ENCODE results near the gene ELP4.

Gene ELP4

DNA sequence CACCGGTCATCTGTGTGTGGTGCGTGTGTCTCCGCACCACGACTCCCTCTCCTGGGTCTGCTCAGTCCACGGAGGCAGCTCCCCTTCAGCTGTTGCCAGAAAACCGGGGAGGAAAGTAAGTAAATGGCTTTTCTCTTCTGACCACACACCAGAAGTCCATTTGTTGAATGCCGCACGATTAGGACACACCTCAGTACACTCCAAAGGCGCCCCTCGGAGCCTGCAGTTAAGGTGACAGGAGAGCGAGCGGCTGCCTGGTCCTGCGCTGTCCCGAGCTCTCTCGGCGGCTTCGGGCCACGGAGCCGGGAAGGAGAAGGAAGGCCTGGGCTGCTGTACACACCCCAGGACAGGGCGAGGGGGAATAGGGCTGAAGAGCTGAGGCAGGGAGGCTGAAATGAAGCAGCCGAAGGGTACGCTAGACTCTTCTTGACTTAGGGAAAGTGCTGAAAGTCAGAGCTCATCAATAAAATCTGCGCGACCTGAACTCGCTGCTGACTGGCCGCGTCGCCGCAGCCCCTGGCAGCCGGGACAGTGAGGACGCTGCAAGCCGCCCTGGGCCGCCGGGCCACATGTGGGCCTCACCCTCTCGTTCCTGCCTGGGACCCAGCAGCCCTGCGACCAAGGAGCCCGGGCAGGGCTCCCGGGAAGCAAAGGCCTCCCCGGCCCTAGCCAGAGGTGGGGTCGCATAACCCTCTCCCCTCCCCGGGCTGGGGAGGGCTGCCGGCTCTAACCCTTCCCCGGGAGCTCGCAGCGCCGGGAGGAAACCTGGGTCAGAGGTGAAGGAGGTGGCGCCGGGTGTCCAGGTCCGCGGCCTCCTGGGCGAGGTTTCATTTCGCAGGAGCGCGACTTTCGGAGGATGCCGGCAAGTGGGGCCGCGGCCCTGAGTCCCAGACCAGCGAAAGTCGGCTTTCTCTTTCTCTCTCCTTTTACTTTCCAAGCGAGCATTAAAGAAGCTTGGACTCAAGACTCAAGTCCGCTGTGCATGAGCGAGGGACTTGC, 303.1 kb downstream of the ELP4 start:
- no peak for DNase-seq (ENCODE audit: low read depth in 2 of 2)

DNA sequence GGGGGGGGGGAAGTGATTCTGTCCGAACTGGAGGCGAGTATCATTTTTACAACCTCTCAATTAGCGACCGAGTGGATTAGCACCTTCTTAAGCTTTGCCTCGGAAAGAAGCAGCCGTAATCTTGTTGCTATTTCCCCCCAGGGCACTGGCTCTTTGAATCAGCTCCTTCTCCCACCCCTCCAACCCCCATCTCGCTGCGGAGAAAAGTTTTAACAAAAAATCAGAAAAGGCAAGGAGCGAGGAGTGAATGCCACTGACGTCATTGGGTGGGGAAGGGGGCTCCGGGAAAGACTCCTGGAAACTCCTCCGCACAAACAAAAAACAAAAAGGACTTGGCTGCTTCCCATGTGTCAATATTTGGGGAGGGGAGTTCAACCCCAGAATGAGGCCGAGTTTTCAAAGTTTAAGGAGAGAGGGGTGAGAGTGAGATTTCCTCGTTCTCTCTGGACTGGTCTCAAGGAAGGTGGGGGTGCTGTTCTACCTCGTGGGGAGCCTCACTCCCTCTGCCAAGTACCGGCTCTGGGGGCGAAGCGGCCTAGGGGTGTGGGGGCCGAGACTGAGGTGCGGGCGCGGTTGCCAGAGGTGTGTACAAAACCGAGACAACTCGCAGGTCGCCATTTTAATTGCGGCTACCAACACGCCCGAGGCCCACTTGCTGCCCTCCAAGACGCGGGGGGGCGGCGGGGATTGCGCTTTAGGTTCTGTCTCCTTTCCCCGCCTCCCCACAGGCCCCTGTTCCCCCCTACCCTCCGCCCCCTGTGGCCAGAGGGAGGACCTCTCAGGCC, 304.0 kb downstream of the ELP4 start:
- DNase-seq (ENCODE audit: low read depth in 2 of 2), result no peak

DNA sequence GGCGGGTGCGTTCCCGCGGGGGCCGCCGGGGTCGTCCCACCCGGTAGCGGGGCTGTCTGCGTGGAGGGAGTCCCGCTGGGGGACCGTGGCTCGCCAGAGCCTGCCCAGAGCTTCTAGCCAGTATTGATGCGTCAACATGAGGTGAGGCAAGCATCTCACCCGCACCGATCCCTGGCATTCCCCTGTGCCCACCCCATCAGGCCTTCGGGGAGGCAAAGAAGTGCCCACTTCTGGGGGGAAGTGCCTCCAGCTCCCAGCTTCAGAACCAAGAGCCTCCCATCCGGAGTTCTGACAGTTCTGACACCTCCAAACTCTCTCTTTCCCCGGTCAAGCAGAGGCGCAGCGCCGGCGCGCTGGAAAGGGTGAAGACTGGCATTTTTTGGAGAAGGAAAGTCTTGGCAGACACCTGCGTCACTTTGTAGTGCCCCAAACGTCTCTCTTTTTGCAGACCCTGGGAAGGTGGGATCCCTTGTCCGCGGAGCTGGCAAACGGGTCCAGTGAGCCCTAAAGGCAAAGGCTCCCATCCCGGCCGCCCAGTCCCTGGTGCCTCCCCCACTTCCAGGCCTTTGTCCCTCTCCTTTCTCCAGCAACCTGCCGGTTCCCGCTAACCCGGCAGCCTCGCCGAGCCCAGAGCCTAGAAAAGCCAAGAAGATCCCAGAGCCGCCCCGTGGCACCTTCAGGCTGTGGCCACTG, 304.8 kb downstream of the ELP4 start:
- DNase-seq (ENCODE audit: low read depth in 2 of 2), result no peak

- no peak for DNase-seq (ENCODE audit: low read depth in 2 of 2)
Observed at GRCh38 chr11:31815711-31816467, 306.3 kb downstream of the ELP4 start.

DNA sequence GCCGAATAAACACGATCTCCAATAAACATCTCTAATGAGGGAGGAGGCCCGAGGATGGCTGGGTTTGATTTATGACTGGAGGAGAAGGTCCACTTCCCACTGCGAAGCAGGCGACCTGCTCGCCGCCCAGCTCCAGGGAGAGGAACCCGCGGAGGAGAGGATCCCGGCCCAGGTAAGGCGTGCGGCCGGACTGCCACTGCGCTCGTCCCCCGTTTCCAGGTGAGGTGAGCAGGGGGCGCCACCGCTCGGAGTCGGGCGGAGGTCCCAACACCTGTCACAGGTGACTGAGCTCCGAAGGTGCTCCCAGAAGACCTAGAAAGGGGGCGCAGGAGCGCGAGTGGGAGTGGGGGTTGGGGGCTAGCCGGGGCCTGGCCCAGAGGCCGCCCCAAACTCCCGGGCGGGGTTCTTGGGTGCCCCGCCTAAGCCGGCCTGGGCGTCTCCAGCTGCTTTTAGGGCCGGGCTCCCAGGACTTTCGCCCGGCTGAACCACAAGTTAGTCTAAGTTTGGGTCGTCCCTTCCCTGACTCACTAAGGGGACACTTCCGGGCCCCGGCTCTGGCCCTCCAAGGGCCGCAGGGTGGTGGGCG, 307.0 kb downstream of the ELP4 start:
- DNase-seq (ENCODE audit: low read depth in 2 of 2), result no peak

- no peak for DNase-seq (ENCODE audit: low read depth in 2 of 2)
Observed at GRCh38 chr11:31817054-31817620, 307.6 kb downstream of the ELP4 start.

GRCh38 chr11:31817621-31818424, 308.3 kb downstream of the ELP4 start:
- DNase-seq (ENCODE audit: low read depth in 2 of 2), result no peak

DNA sequence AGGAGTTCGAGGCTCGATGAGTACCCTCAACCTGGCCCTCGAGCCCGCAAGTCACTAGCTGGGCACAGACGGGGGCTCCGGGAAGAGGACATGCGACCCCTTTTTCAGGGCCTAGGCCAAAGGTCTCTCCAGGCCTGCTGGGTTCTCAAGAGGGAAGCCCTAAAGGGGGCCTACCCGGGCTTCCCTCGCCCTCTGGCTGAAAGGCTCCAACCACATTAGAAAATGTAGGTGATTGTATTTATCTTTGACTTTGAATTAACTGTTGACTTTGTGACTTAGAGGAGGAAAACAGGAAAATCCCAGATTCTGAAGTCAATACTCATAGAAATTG, 308.8 kb downstream of the ELP4 start:
- DNase-seq (ENCODE audit: low read depth in 2 of 2), result no peak

DNA sequence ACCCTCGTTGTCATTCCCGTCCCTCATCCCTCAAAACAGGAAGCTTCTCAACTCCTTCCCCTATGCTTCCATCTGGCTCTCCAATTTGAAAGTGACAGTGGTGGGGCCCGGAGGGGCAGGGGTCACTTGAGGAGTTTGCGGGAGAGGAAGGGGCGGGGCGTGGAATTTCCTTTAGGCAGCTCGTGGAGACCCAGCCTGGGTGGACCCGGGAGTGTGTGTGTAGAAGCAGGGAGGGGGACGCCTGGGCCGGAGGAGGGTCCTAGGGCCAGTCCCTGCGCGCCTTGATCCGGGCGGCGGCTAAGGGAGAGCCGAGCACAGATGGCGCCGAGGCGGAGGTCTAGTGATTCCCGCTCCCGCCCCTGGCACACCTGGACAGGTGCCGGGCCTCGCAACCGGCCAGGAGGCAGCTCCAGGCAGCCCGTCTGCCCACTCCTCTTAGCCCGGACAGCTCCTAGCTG, 309.3 kb downstream of the ELP4 start:
- no peak for DNase-seq (ENCODE audit: low read depth in 2 of 2)

DNA sequence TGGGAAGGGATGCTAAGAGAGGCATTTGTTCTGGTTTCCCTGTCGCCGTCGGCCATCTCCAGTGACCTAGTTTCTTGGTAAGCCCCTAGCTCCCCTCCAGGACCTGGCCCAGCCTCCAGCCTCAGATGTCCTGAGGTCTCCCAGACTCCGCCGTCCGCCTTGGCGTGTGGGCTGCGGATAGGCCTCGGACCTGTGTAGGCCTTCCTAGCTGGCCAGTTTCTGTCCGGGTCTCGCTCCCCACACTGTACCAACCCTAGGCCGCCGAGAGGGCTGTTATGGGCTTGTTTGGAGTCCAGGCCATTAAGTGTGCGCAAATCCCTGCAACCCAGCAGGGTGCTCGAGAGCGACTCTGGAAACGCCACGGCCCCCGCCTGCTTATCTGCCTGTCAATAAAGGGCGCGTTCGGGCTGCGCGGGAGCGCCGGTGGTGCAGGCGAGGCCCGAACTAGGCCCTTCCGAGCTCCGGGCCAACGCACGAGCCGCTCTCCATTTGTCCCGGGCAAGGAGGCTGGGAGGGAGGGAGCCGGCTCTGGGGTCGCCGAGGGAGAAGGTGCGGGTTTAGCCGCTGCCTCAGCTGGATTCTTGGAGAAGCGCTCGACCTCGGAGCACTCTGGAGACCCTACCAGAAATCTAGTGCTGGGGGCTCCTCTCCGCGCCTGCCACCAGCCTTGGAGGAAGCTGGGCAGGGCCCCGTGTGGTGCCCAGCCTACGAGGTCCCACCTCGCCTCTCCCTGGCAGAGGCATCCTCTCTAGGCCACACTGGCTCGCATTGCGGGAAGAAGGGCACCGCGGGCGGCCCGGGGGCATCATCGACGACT, 310.3 kb downstream of the ELP4 start:
- DNase-seq (ENCODE audit: low read depth in 2 of 2), result no peak

DNA sequence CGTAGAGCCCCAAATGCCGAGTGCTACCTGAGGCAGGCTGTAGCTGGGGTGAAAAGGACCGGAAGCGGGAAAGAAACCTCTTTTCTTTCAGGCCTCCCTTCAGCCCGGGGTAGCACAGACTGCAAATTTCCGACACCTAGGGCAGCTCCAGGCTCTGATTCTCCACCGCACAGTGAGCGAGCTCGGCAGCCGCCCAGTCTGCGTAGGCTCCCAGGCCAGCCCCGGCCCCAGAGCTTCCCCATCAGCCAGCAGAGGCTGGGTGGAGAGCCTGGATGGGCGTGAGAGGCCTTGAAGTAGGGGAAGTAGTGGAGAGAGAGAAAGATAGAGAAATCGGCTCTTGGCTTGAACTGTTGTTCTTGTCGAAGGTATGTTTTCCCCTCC, 310.9 kb downstream of the ELP4 start:
- DNase-seq (ENCODE audit: low read depth in 2 of 2), result no peak

DNA sequence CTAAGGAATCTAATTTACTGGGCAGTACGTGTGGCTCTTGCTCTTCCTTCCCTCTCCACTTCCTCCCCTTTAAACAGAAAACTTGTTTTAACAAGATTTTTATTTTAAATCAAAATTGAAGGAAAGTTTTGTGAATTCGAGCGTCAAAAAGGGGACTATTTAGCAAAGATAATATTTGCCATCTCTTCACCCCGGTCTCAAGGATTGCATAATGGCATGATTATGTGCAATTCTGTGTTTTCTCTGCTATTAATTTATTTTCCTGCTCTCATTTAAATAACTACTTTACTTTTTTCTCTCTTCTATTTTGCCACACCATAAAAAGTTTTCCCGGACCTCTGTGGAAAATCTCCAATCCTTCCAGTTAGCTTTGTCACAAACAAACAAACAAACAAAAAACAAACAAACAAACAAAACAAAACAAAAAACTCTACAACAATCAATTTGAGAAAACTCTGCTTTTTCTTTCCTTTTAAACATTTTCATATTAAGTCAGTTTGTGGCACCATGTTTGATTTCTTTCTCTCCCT, 311.7 kb downstream of the ELP4 start:
- DNase-seq (ENCODE audit: low read depth in 2 of 2), result no peak

DNA sequence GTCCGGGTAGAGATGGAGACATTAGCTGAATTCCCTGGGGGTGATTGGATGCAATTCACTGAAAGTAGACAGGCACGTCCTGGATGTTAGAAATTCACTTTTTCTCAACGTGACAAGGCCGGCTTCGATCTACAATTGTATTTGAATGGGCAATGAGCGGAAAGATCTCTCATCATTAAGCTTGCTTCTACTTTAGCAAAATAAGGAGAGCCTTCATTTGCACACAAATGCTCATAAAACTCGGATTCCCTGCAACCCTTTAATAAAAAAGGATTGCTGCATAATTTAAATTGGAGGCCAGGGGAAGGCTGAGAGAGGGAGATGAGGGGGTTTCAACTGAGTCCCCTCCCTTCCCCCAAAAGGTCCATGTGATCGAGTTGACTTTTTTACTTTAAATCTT, 312.2 kb downstream of the ELP4 start:
- DNase-seq (ENCODE audit: low read depth in 2 of 2), result no peak

DNA sequence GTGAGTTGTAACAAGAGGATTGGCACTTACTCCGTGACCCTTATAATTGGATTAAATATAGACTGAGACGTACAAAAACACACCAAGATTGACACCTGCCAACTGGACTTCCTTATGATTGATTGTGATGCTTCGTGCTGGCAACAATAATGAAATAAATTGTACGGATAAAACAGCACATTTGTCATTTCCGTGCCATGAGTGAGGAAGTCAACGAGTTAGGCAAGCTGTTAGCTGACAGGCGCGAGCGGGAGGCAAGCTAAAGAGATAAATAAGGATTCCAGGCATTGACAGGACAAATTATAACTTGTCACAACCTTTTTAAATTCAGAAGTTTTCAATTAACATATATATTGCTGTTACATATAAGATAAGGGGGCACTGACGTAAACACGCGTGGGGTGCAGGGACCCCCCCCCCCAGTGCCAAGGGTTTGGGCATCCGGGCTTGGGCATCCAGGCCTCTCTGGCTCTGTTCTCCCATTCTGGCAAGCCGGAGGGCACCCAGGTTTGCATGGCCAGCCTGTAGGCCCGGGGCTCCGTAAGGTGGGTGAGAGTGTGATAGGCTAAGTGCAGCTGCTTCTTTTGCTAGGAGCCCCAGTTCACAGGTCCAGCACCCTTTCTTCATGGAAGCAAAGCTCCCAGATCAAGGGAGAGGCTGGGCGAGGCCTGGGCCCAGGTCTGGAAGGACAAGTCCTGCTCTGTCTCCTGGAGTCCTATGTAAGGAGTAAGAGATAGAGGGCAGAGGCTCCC, 312.8 kb downstream of the ELP4 start:
- DNase-seq (ENCODE audit: low read depth in 2 of 2), result no peak

DNA sequence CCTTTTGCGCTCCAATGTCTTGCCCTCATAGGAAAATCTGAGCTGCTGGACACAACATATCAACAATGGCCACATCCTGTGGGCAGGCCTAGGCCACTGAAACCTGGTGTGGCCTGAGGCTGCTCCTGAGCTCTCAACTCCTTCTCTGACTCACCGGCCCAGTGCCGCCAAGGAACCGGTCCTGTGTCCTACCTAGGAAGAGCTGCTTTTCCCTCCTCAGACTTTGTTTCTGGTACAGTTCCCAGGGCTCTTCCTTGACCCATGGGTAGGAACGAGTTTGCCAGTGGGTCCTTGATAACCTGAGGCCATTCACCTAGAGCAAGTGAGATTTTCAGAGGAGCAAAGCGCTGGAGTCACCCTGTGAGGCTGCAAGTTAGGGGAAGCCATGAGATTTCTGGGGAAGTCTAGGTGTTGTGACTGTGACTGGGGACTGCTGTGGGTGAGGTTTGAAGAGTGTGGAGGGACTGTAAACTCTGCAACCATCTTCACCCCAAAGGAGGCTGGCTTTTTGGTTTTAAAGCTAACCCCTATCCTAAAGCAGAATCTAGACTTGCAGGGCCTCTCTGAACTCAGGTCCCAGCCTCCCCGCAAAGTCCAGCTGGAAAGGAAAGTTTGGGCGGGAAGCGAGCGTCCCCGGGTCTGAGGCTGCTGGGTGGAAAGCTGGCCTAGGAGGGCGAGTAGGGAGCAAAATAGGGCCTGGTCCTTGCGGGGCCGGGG, 313.5 kb downstream of the ELP4 start:
- no peak for DNase-seq (ENCODE audit: low read depth in 2 of 2)

GRCh38 chr11:31823644-31824331, 314.2 kb downstream of the ELP4 start:
- DNase-seq (ENCODE audit: low read depth in 2 of 2), result no peak

DNA sequence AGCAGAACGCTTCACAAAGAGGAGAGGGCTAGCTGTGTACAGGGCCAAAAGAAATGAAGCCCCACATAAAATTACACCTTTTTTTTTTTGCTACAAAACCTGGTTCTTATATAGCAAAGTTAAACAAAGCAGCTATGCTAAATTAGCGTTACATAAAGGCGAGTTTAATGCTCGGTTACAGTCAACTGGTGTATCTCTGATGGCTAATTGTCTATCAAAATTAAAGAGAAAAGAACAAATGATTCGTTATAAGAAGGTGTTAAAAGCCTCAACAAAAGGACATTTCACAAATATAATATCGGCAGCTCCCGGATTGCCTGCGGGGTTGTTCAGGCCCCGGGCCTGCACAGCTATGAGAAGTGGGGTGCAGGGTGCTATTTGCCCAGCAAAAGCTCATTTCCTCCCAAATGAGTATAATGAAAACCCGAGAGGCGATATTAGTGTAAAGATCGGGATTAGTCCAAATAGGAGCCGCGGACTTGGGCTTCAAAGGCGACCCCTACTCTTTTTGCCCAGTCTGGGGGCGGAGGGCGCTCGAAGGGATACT, 314.8 kb downstream of the ELP4 start:
- no peak for DNase-seq (ENCODE audit: low read depth in 2 of 2)

Measured in activated CD4-positive, alpha-beta T cell treated with anti-CD3 and anti-CD28 coated beads for 24 hours (primary cell).